ENCODE data around the gene NPM1.

- TF ChIP-seq MAX (IDR thresholded peaks at IDR 0.05): no peak
- TF ChIP-seq REST (IDR thresholded peaks at IDR 0.05): no peak
- no peak for TF ChIP-seq GABPA (IDR thresholded peaks at IDR 0.05 in 1 of 2, conservative IDR thresholded peaks at IDR 0.05 in 1 of 2)
- TF ChIP-seq CTCF (IDR thresholded peaks at IDR 0.05; ENCODE audit: low read depth, low read length, missing input control): no peak
- no peak for TF ChIP-seq ATF3 (IDR thresholded peaks at IDR 0.05)
- TF ChIP-seq YY1 (IDR thresholded peaks at IDR 0.05): no peak
- no peak for TF ChIP-seq TAF1 (conservative IDR thresholded peaks at IDR 0.05)
- TF ChIP-seq RXRA (IDR thresholded peaks at IDR 0.05): no peak
- no peak for TF ChIP-seq JUND (IDR thresholded peaks at IDR 0.05)
- no peak for TF ChIP-seq SP1 (IDR thresholded peaks at IDR 0.05)
These were observed 29.8 kb upstream of the NPM1 start for GRCh38 chr5:171357843-171358242.

Data from liver (tissue), 3 donors.